ENCODE data around the gene PARD3.

DNA sequence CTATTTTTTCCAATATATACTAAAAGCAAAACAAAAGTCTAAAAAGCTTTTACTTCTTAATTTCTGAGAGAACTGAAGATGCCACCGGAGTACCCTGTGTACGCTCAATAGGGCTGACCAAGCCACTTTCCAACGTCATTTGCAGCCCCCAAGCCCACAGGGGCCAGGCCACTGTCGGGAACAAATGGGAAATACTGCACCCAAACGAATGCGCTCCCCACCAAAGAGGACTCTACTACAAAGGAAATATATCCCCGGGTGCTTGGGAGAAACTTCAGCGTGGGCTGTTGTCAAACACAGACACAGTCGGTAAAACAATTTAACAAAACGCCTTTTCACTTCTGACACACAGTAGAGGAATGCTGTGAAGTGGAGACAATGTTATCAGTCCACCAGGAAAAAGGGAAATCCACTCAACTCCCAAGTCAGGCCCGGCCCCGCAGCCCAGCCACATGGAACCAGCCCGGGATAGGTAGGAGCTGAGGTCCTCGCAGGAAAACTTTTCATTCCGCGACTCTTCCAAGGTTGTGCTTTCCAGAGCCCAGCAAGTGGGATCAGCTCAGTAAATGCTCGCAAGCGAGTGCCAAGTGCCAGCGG lies 1.4 kb downstream of the PARD3 start:
- TF ChIP-seq CTCF (IDR thresholded peaks at IDR 0.05) (no peak), POLR2A (IDR thresholded peaks at IDR 0.05) (no peak)
